ENCODE results near the gene OR6Y1. TPM values are rescaled to one million over a fixed set of nuclear protein-coding genes. Genes with fewer than 3 reads are reported as not detected.

The OR6Y1 gene
- total and polyA plus RNA-seq, 2 of the 4 experiments (the other 2 are of a cell fraction), result not detected

- Histone ChIP-seq H3K4me3 (ENCODE audit: insufficient read depth, low read depth, low read length) (no peak overlapping the region), H2AK5ac (ENCODE audit: low read depth, low read length) (no peak overlapping the region), H3K18ac (ENCODE audit: low read depth, low read length) (no peak overlapping the region), H3K4me1 (ENCODE audit: control insufficient read depth, insufficient read depth, low read length) (no peaks in the 10 kb centered on the region), H3K9ac (ENCODE audit: low read depth, low read length) (no peak overlapping the region), H4K20me1 (ENCODE audit: insufficient read depth, low read length) (no peaks in the 10 kb centered on the region), H4K8ac (ENCODE audit: low read depth in 2 of 2, low read length in 2 of 2) (no peak overlapping the region), H3K14ac (replicated peaks; ENCODE audit: low read depth, low read length) (no peak overlapping the region), H2AFZ (replicated peaks; ENCODE audit: low read length, poor library complexity) (no peak overlapping the region), H3K4me2 (ENCODE audit: low read depth, low read length) (no peak overlapping the region), H3K9me3 (ENCODE audit: control insufficient read depth, insufficient read depth, low read length) (0 out of 2 replicates have a peak, but pooled peaks cover 2% of the 10 kb centered on the region), H3K4ac (ENCODE audit: low read depth, low read length) (no peak overlapping the region), H2BK15ac (ENCODE audit: low read depth, low read length) (no peak overlapping the region), H2BK120ac (ENCODE audit: low read depth, low read length) (no peak overlapping the region), H3K36me3 (ENCODE audit: control insufficient read depth, insufficient read depth, low read length) (no peaks in the 10 kb centered on the region), H4K5ac (ENCODE audit: low read depth, low read length) (no peak overlapping the region), H3K27me3 (ENCODE audit: control insufficient read depth, insufficient read depth, low read length) (no peaks in the 10 kb centered on the region), H2BK20ac (ENCODE audit: low read depth, low read length) (no peak overlapping the region), H2BK5ac (ENCODE audit: low read depth, low read length, poor library complexity, severe bottlenecking) (no peak overlapping the region), H3K27ac (ENCODE audit: insufficient read depth, low read length) (no peak overlapping the region), H2AK9ac (replicated peaks; ENCODE audit: low read depth, low read length, poor library complexity) (no peak overlapping the region), H3K79me1 (ENCODE audit: low read depth in 1 of 2, low read length in 2 of 2) (no peaks in the 10 kb centered on the region), H3K9me1 (ENCODE audit: insufficient read depth, low read length) (no peaks in the 10 kb centered on the region), H4K91ac (ENCODE audit: insufficient read depth, low read depth, low read length) (no peak overlapping the region), H3K56ac (ENCODE audit: extremely low read depth, insufficient read depth, low read length) (no peak overlapping the region), H3K23ac (ENCODE audit: low read depth, low read length) (no peak overlapping the region)
- ChIA-PET POLR2A (ENCODE audit: unreplicated experiment) (no interaction called here), CTCF (no interaction called here)
- WGBS, 2 experiments (ENCODE audit: extremely low coverage in 2 of 2, insufficient read length in 1 of 2), result no CpG with 5 or more reads among the region's 1 CpG
- ATAC-seq (ENCODE audit: low read depth) (no peak), DNase-seq (no peak)
- in situ Hi-C loops (cut with MboI; ENCODE audit: low sequenced_read_pairs), result no loop called here
- BruUV-seq (replicated peaks), result no TSS peak
- TF ChIP-seq SMC3 (IDR thresholded peaks at IDR 0.05; ENCODE audit: low read depth, low read length), result no peak
- TF ChIP-seq POLR2A (IDR thresholded peaks at IDR 0.05; ENCODE audit: low read depth, low read length), result no peak
- no peak for TF ChIP-seq RCOR1 (IDR thresholded peaks at IDR 0.05; ENCODE audit: insufficient replicate concordance, low read length)
- TF ChIP-seq, protein P1, sequence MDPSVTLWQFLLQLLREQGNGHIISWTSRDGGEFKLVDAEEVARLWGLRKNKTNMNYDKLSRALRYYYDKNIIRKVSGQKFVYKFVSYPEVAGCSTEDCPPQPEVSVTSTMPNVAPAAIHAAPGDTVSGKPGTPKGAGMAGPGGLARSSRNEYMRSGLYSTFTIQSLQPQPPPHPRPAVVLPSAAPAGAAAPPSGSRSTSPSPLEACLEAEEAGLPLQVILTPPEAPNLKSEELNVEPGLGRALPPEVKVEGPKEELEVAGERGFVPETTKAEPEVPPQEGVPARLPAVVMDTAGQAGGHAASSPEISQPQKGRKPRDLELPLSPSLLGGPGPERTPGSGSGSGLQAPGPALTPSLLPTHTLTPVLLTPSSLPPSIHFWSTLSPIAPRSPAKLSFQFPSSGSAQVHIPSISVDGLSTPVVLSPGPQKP (IDR thresholded peaks at IDR 0.05; ENCODE audit: borderline replicate concordance, low read depth, low read length), result no peak
- TF ChIP-seq FOS (IDR thresholded peaks at IDR 0.05; ENCODE audit: low read depth, low read length), result no peak
- no peak for TF ChIP-seq MXI1 (IDR thresholded peaks at IDR 0.05; ENCODE audit: borderline replicate concordance, low read depth, low read length)
- TF ChIP-seq, protein P2, sequence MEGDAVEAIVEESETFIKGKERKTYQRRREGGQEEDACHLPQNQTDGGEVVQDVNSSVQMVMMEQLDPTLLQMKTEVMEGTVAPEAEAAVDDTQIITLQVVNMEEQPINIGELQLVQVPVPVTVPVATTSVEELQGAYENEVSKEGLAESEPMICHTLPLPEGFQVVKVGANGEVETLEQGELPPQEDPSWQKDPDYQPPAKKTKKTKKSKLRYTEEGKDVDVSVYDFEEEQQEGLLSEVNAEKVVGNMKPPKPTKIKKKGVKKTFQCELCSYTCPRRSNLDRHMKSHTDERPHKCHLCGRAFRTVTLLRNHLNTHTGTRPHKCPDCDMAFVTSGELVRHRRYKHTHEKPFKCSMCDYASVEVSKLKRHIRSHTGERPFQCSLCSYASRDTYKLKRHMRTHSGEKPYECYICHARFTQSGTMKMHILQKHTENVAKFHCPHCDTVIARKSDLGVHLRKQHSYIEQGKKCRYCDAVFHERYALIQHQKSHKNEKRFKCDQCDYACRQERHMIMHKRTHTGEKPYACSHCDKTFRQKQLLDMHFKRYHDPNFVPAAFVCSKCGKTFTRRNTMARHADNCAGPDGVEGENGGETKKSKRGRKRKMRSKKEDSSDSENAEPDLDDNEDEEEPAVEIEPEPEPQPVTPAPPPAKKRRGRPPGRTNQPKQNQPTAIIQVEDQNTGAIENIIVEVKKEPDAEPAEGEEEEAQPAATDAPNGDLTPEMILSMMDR (conservative IDR thresholded peaks at IDR 0.05; ENCODE audit: low read depth, low read length), result no peak
- TF ChIP-seq CEBPB (IDR thresholded peaks at IDR 0.05; ENCODE audit: low read depth, low read length), result no peak
- no peak for TF ChIP-seq BHLHE40 (IDR thresholded peaks at IDR 0.05; ENCODE audit: low read depth, low read length)
- no peak for TF ChIP-seq USF2 (IDR thresholded peaks at IDR 0.05; ENCODE audit: low read depth, low read length)
- TF ChIP-seq CHD1 (IDR thresholded peaks at IDR 0.05; ENCODE audit: low read depth, low read length), result no peak
- TF ChIP-seq RFX5 (IDR thresholded peaks at IDR 0.05; ENCODE audit: low read depth, low read length), result no peak
- no peak for TF ChIP-seq RAD21 (IDR thresholded peaks at IDR 0.05; ENCODE audit: low read length)
- no peak for TF ChIP-seq MAZ (IDR thresholded peaks at IDR 0.05; ENCODE audit: borderline replicate concordance, low read depth, low read length)
- dilution Hi-C loops (cut with HindIII; ENCODE audit: low sequenced_read_pairs, unreplicated experiment), result no loop called here
- intact Hi-C loops (cut with micrococcal nuclease), result no loop called here
Observed at GRCh38 chr1:158559696-158560095, 5.5 kb upstream of the OR6Y1 start.

Measured in IMR-90 (cell line).